ENCODE data around the gene SAG. TPM values are rescaled to one million over a fixed set of nuclear protein-coding genes. Genes with fewer than 3 reads are reported as not detected.
A peak's percentile ranks its signal among the peaks of the same experiment; 100 is the strongest.

Gene SAG
- total and polyA plus RNA-seq, 9 of the 15 experiments (the other 6 are each of a cell fraction or from before 2014, with no cell fraction given) = 0.04 to 0.64 (median 0.31) TPM; not detected in 5

GRCh38 chr2:233385489-233386044, 78.0 kb downstream of the SAG start:
- FAIRE-seq (peak; percentile 40), ATAC-seq (no peak; the same call in 2 of the 3 replicates), DNase-seq (ENCODE audit: extremely low read depth in 1 of 4, low spot score in 3 of 4) (peak in 1 of 4 experiments; percentile 33)
- H3K79me2 ChIP-seq (ENCODE audit: control insufficient read depth, insufficient read depth, low read length) = peaks cover 28% of the 10 kb centered on the region
- H3K9me1 ChIP-seq (ENCODE audit: control insufficient read depth, insufficient read depth, low read length) = peaks cover 3% of the 10 kb centered on the region
- ChIA-PET CTCF (ENCODE audit: low intra/inter-chr PET ratio) (no interaction called here), POLR2A (no interaction called here)
- no peak overlapping the region for H3K27ac ChIP-seq (ENCODE audit: extremely low read depth, low read depth, low read length)
- H3K27me3 ChIP-seq (ENCODE audit: control insufficient read depth in 2 of 2, insufficient read depth in 2 of 2, low read length in 2 of 2) = no peaks in the 10 kb centered on the region
- in situ Hi-C loops (cut with MboI) = no loop called here
- H3K9me3 ChIP-seq (replicated peaks; ENCODE audit: control insufficient read depth, insufficient read depth, low read depth, low read length) = no peaks in the 10 kb centered on the region
- 62% methylated on average over 13 of the region's 14 CpGs for WGBS (ENCODE audit: insufficient coverage, low coverage, missing lambda C conversion rate)
- intact Hi-C loops (cut with micrococcal nuclease) = loop anchor here (2.0 kb wide), 1 partner anchor 61 kb away; no protein-coding TSS in a partner anchor
- H3K4me2 ChIP-seq (ENCODE audit: insufficient read depth, low read length) = no peak overlapping the region
- no peak overlapping the region for H3K4me3 ChIP-seq
- TF ChIP-seq IFI16 (CRISPR knock-in tag; IDR thresholded peaks at IDR 0.05) (no peak), KAT7 (CRISPR knock-in tag; IDR thresholded peaks at IDR 0.05; ENCODE audit: borderline replicate concordance) (no peak), U2AF2 (optimal IDR thresholded peaks at IDR 0.05; ENCODE audit: low read depth, low read length) (no peak), SMAD1 (IDR thresholded peaks at IDR 0.05; ENCODE audit: low read depth, low read length, partially characterized antibody) (no peak), TCFL5 (CRISPR knock-in tag; conservative IDR thresholded peaks at IDR 0.05) (no peak), ZNF707 (CRISPR knock-in tag; conservative IDR thresholded peaks at IDR 0.05) (no peak), ZKSCAN1 (IDR thresholded peaks at IDR 0.05; ENCODE audit: low read depth, low read length) (no peak), FOXP4 (CRISPR knock-in tag; IDR thresholded peaks at IDR 0.05; ENCODE audit: borderline replicate concordance) (no peak), MAFG (tag; conservative IDR thresholded peaks at IDR 0.05) (no peak), LARP7 (IDR thresholded peaks at IDR 0.05) (no peak), NR2F6 (CRISPR knock-in tag; IDR thresholded peaks at IDR 0.05) (no peak), ZNF146 (CRISPR knock-in tag; IDR thresholded peaks at IDR 0.05; ENCODE audit: unreplicated experiment) (no peak), POLR2A (conservative IDR thresholded peaks at IDR 0.05) (no peak), U2AF1 (optimal IDR thresholded peaks at IDR 0.05; ENCODE audit: low read depth, low read length) (no peak), CBFB (CRISPR knock-in tag; IDR thresholded peaks at IDR 0.05) (no peak), RAD51 (IDR thresholded peaks at IDR 0.05; ENCODE audit: borderline replicate concordance, low read depth) (no peak), KLF10 (CRISPR knock-in tag; IDR thresholded peaks at IDR 0.05) (no peak), LEF1 (IDR thresholded peaks at IDR 0.05) (no peak), HES1 (IDR thresholded peaks at IDR 0.05; ENCODE audit: low read depth) (no peak)
- H4K20me1 ChIP-seq (replicated peaks; ENCODE audit: control insufficient read depth, insufficient read depth, low read length) = 0 out of 2 replicates have a peak, but pooled peaks cover 5% of the 10 kb centered on the region
- no peak overlapping the region for H2AFZ ChIP-seq (ENCODE audit: low read depth, low read length)
- peaks cover 6% of the 10 kb centered on the region; the same call in 1 of the 3 replicates for H3K36me3 ChIP-seq (ENCODE audit: control insufficient read depth, insufficient read depth, low read length)
- peak overlapping the region in 1 of 2 experiments; percentile 40; a peak in 1 of 4 replicates for H3K9ac ChIP-seq (ENCODE audit: insufficient read depth in 1 of 2, low read depth in 2 of 2, low read length in 2 of 2)
- peaks cover 0 to 10% of the 10 kb centered on the region in 2 experiments; a peak in 4 of 5 replicates for H3K4me1 ChIP-seq (replicated peaks in 1 of 2; ENCODE audit: control insufficient read depth in 2 of 2, insufficient read depth in 2 of 2, low read length in 2 of 2)
- no TSS peak for BruUV-seq (replicated peaks)
